ENCODE results near the gene ID3.

- TF ChIP-seq POLR2A (conservative IDR thresholded peaks at IDR 0.05) (no peak), KHSRP (IDR thresholded peaks at IDR 0.05) (no peak), CTCF (IDR thresholded peaks at IDR 0.05 in 2 of 3, conservative IDR thresholded peaks at IDR 0.05 in 1 of 3; ENCODE audit: insufficient read depth in 2 of 3, low read depth in 1 of 3, low read length in 3 of 3) (no peak), ESRRB (CRISPR knock-in tag; IDR thresholded peaks at IDR 0.05; ENCODE audit: borderline replicate concordance) (no peak), GABPA (tag; conservative IDR thresholded peaks at IDR 0.05; ENCODE audit: low read depth) (peak; percentile 41), REST (IDR thresholded peaks at IDR 0.05; ENCODE audit: borderline replicate concordance) (no peak), REST (CRISPR knock-in tag; IDR thresholded peaks at IDR 0.05; ENCODE audit: low read depth) (no peak), MECOM (CRISPR knock-in tag; IDR thresholded peaks at IDR 0.05) (no peak), AFF4 (CRISPR knock-in tag; IDR thresholded peaks at IDR 0.05) (no peak)
Observed at GRCh38 chr1:23531562-23532094, 27.7 kb downstream of the ID3 start.
